SK-N-SH treated with all-trans-retinoic acid at 6 μM for 48 hours (cell line): ENCODE results near the gene LAPTM4A.
"Not testable (repeated sequence)": the region's sequence is repeated elsewhere in the genome, so short reads cannot be mapped to it uniquely, and the experiment has no call there.

Source experiments
- ATAC-seq: fragments of 200-7000 bp; cut with Tn5 transposase; 3 replicates; pipeline ENCODE4 v1.9.1; 2020; ENCODE audit warnings: mild to moderate bottlenecking, moderate library complexity
- ARNTL ChIP-seq: fragments of 450-650 bp; formaldehyde crosslinking; IDR thresholded peaks from 2 replicates; pipeline ENCODE4 v1.5.0; 2020; ENCODE audit warnings: low read depth, mild to moderate bottlenecking, moderate library complexity, borderline replicate concordance
- BACH2 ChIP-seq: fragments of 250-450 bp; sonication (Bioruptor Pico); IDR thresholded peaks from 2 replicates; pipeline ENCODE4 v1.9.0; 2021; ENCODE audit warnings: mild to moderate bottlenecking, borderline replicate concordance
- CSDC2 ChIP-seq: fragments of 250-450 bp; sonication (Bioruptor Pico); IDR thresholded peaks from 2 replicates; pipeline ENCODE4 v1.5.0; 2020; ENCODE audit warnings: mild to moderate bottlenecking, moderate library complexity
- ISL1 ChIP-seq: fragments of 250-450 bp; sonication (Bioruptor Pico); IDR thresholded peaks from 2 replicates; pipeline ENCODE4 v2.1.2; 2022; ENCODE audit warnings: mild to moderate bottlenecking, moderate library complexity
- OSR1 ChIP-seq: fragments of 250-450 bp; sonication (Bioruptor Pico); IDR thresholded peaks from 2 replicates; pipeline ENCODE4 v1.8.0; 2022; ENCODE audit warnings: moderate library complexity, mild to moderate bottlenecking, inconsistent platforms
- PPARA ChIP-seq: fragments of 250-450 bp; sonication (Bioruptor Pico); IDR thresholded peaks from 2 replicates; pipeline ENCODE4 v1.5.0; 2020; ENCODE audit warnings: mild to moderate bottlenecking, borderline replicate concordance
- RARB ChIP-seq: fragments of 250-450 bp; sonication (Bioruptor Pico); IDR thresholded peaks from 2 replicates; pipeline ENCODE4 v1.8.0; 2021; ENCODE audit warnings: mild to moderate bottlenecking, moderate library complexity
- SNAI2 ChIP-seq: fragments of 250-450 bp; sonication (Bioruptor Pico); IDR thresholded peaks from 2 replicates; pipeline ENCODE4 v1.5.0; 2020; ENCODE audit warnings: mild to moderate bottlenecking, moderate library complexity
- TCF4 ChIP-seq: fragments of 250-450 bp; sonication (Bioruptor Pico); IDR thresholded peaks from 2 replicates; pipeline ENCODE4 v1.8.0; 2021; ENCODE audit warnings: mild to moderate bottlenecking, moderate library complexity, borderline replicate concordance
- TOX ChIP-seq: fragments of 250-450 bp; sonication (Bioruptor Pico); IDR thresholded peaks from 2 replicates; pipeline ENCODE4 v1.8.0; 2021; ENCODE audit warnings: mild to moderate bottlenecking, moderate library complexity, borderline replicate concordance
- ZFP3 ChIP-seq: fragments of 250-450 bp; sonication (Bioruptor Pico); IDR thresholded peaks from 2 replicates; pipeline ENCODE4 v1.5.0; 2020; ENCODE audit warnings: mild to moderate bottlenecking, moderate library complexity
- ZFP30 ChIP-seq: fragments of 450-650 bp; formaldehyde crosslinking; IDR thresholded peaks from 2 replicates; pipeline ENCODE4 v1.5.0; 2022; ENCODE audit warnings: mild to moderate bottlenecking, moderate library complexity
- ZNF565 ChIP-seq: fragments of 450-650 bp; formaldehyde crosslinking; conservative IDR thresholded peaks from 2 replicates; pipeline ENCODE4 v1.5.0; 2020; ENCODE audit warnings: low read depth, mild to moderate bottlenecking, moderate library complexity
- ZNF70 ChIP-seq: fragments of 450-650 bp; formaldehyde crosslinking; IDR thresholded peaks from 2 replicates; pipeline ENCODE4 v1.5.0; 2020; ENCODE audit warnings: mild to moderate bottlenecking, moderate library complexity
- ZNF8 ChIP-seq: fragments of 450-650 bp; formaldehyde crosslinking; IDR thresholded peaks from 2 replicates; pipeline ENCODE4 v1.5.0; 2020; ENCODE audit warnings: mild to moderate bottlenecking, moderate library complexity
- TF ChIP-seq, protein P1 (sequence below): fragments of 250-450 bp; sonication (Bioruptor Pico); IDR thresholded peaks from 2 replicates; pipeline ENCODE4 v1.8.0; 2020; ENCODE audit warnings: mild to moderate bottlenecking, moderate library complexity, borderline replicate concordance
- TF ChIP-seq, protein P2 (sequence below): fragments of 250-450 bp; sonication (Bioruptor Pico); IDR thresholded peaks from 2 replicates; pipeline ENCODE4 v1.5.1; 2021; ENCODE audit warnings: mild to moderate bottlenecking, moderate library complexity
- TF ChIP-seq, protein P3 (sequence below): fragments of 250-450 bp; sonication (Bioruptor Pico); IDR thresholded peaks from 2 replicates; pipeline ENCODE4 v1.5.0; 2020; ENCODE audit warnings: mild to moderate bottlenecking, moderate library complexity

LAPTM4A gene

DNA sequence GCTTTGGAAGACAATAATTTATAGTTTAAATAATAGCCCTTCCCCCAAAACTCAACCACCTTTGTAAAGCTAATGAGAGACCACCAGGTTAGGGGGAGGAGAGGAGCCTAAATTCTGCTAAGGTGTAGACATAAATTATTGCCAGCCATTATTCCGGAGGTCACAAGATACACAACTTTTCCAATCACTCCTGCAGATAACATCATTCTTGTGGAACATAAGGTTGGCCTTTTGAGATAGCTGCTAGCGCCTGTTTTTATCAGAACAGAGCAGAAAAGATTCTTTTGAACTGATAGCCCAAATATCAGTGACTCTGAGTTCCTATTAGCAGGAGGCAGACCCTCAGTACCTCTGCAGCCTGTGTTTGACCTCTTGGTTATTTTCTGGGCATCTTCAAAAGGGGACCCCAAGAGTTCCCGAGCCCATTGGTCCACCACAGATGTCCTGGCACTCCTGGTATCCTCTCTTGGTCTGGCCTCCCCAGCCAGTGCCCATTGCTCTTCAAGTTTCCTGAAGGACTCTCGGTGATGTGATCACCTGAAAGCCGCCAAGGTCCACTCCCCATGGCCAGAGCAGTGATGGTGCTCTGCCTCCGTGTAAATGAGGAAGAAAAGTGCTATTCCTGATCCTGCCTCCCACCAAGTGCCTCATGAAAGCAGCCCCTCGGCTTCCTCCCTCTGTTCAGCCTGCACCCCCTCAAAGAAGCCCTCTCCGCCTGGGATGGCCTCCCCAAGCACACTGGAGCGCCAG is 38.5 kb upstream of the LAPTM4A start:
- no peak for ATAC-seq
- no peak for TF ChIP-seq ZFP30 (CRISPR knock-in tag)
- no peak for TF ChIP-seq CSDC2 (CRISPR knock-in tag)
- TF ChIP-seq ZNF70 (CRISPR knock-in tag), result no peak
- TF ChIP-seq SNAI2 (CRISPR knock-in tag), result no peak
- TF ChIP-seq TOX (CRISPR knock-in tag), result no peak
- TF ChIP-seq, protein P1, sequence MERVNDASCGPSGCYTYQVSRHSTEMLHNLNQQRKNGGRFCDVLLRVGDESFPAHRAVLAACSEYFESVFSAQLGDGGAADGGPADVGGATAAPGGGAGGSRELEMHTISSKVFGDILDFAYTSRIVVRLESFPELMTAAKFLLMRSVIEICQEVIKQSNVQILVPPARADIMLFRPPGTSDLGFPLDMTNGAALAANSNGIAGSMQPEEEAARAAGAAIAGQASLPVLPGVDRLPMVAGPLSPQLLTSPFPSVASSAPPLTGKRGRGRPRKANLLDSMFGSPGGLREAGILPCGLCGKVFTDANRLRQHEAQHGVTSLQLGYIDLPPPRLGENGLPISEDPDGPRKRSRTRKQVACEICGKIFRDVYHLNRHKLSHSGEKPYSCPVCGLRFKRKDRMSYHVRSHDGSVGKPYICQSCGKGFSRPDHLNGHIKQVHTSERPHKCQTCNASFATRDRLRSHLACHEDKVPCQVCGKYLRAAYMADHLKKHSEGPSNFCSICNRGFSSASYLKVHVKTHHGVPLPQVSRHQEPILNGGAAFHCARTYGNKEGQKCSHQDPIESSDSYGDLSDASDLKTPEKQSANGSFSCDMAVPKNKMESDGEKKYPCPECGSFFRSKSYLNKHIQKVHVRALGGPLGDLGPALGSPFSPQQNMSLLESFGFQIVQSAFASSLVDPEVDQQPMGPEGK (CRISPR knock-in tag), result no peak
- no peak for TF ChIP-seq ZNF8
- TF ChIP-seq ISL1 (CRISPR knock-in tag), result no peak
- no peak for TF ChIP-seq BACH2 (CRISPR knock-in tag)
- TF ChIP-seq, protein P2, sequence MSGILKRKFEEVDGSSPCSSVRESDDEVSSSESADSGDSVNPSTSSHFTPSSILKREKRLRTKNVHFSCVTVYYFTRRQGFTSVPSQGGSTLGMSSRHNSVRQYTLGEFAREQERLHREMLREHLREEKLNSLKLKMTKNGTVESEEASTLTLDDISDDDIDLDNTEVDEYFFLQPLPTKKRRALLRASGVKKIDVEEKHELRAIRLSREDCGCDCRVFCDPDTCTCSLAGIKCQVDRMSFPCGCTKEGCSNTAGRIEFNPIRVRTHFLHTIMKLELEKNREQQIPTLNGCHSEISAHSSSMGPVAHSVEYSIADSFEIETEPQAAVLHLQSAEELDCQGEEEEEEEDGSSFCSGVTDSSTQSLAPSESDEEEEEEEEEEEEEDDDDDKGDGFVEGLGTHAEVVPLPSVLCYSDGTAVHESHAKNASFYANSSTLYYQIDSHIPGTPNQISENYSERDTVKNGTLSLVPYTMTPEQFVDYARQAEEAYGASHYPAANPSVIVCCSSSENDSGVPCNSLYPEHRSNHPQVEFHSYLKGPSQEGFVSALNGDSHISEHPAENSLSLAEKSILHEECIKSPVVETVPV, result no peak
- no peak for TF ChIP-seq TCF4 (CRISPR knock-in tag)
- TF ChIP-seq ARNTL (CRISPR knock-in tag), result no peak
- no peak for TF ChIP-seq RARB (CRISPR knock-in tag)
- no peak for TF ChIP-seq ZFP3 (CRISPR knock-in tag)
- TF ChIP-seq, all 23 proteins: peak for 0

DNA sequence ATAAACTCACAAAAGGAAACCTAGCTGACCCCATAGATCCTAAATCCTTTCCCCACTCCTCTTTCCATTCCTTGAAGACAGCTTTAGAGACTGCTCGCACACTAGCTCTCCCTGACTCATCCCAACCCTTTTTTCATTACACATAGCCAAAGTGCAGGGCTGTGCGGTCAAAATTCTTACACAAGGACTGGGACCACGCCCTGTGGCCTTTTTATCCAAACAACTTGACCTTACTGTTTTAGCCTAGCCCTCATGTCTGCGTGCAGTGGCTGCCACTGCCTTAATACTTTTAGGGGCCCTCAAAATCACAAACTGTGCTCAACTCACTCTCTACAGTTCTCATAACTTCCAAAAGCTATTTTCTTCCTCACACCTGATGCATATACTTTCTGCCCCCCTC is 34.5 kb upstream of the LAPTM4A start:
- ATAC-seq, result not testable (repeated sequence)

DNA sequence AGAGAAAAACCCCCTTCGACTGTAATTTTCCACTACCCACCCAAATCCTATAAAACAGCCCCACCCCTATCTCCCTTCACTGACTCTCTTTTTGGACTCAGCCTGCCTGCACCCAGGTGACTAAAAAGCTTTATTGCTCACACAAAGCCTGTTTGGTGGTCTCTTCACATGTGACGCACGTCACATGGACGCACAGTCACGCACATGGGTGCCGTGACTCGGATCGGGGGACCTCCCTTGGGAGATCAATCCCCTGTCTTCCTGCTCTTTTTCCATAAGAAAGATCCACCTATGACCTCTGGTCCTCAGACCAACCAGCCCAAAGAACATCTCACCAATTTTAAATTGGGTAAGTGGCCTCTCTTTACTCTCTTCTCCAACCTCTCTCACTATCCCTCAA is 31.4 kb upstream of the LAPTM4A start:
- not testable (repeated sequence) for ATAC-seq

DNA sequence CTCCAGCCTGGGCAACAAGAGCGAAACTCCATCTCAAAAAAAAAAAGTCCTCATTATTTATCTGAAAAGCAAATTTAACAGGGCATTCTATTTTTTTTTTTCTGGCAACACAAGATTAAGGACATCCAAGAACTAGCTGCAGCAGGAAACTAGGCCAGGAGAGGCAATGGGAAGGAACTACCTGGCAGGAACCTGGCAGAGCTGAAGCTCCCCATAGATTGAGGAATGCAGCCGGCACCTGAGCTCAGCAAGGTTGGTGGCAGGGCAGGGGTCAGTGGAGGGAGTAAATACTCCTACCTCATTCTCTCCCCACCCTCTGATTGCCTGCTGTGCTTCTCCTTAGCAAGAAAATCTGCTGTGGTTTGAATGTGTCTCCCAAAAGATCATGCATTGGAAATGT is 30.4 kb upstream of the LAPTM4A start:
- no peak for ATAC-seq
- TF ChIP-seq ZFP30 (CRISPR knock-in tag) (no peak), BACH2 (CRISPR knock-in tag) (no peak), ARNTL (CRISPR knock-in tag) (no peak), OSR1 (CRISPR knock-in tag) (no peak), ZFP3 (CRISPR knock-in tag) (no peak), RARB (CRISPR knock-in tag) (no peak), PPARA (no peak), SNAI2 (CRISPR knock-in tag) (no peak), TCF4 (CRISPR knock-in tag) (no peak), ZNF565 (CRISPR knock-in tag) (no peak), ZNF8 (no peak)
- TF ChIP-seq, protein P3, sequence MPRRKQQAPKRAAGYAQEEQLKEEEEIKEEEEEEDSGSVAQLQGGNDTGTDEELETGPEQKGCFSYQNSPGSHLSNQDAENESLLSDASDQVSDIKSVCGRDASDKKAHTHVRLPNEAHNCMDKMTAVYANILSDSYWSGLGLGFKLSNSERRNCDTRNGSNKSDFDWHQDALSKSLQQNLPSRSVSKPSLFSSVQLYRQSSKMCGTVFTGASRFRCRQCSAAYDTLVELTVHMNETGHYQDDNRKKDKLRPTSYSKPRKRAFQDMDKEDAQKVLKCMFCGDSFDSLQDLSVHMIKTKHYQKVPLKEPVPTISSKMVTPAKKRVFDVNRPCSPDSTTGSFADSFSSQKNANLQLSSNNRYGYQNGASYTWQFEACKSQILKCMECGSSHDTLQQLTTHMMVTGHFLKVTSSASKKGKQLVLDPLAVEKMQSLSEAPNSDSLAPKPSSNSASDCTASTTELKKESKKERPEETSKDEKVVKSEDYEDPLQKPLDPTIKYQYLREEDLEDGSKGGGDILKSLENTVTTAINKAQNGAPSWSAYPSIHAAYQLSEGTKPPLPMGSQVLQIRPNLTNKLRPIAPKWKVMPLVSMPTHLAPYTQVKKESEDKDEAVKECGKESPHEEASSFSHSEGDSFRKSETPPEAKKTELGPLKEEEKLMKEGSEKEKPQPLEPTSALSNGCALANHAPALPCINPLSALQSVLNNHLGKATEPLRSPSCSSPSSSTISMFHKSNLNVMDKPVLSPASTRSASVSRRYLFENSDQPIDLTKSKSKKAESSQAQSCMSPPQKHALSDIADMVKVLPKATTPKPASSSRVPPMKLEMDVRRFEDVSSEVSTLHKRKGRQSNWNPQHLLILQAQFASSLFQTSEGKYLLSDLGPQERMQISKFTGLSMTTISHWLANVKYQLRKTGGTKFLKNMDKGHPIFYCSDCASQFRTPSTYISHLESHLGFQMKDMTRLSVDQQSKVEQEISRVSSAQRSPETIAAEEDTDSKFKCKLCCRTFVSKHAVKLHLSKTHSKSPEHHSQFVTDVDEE (CRISPR knock-in tag), result no peak
- TF ChIP-seq, protein P2, result no peak
